ENCODE data around the gene DCP1A.

- TF ChIP-seq CTCF (IDR thresholded peaks at IDR 0.05) (no peak), POLR2A (IDR thresholded peaks at IDR 0.05) (no peak), EP300 (IDR thresholded peaks at IDR 0.05) (no peak)
These were observed 79.6 kb downstream of the DCP1A start for GRCh38 chr3:53267766-53268165.

All from tibial nerve (tissue), 4 donors.